Thoracic aorta (tissue), 2 donors: Measurements from ENCODE around the gene RNF157. TPM values are rescaled to one million over a fixed set of nuclear protein-coding genes. Genes with fewer than 3 reads are reported as not detected.

Source experiments
- ATAC-seq: fragments of 150-250 bp; one replicate; pipeline ENCODE4 v1.8.0; 2017; ENCODE audit warnings: low read depth; ENCODE audit not compliant: insufficient number of reproducible peaks, low FRiP score
- DNase-seq: peaks from one replicate; pipeline ENCODE4 v3.0.0-alpha.2; 2020; ENCODE audit warnings: low spot score
- H3K27ac ChIP-seq, 2 donors: fragments of 200-600 bp; sonication (generic); 1 replicate in 1 of 2; 2 replicates in 1 of 2; pipeline ENCODE4 v1.5.1; 2016; ENCODE audit warnings: mild to moderate bottlenecking in 2 of 2, moderate library complexity in 2 of 2
- H3K27me3 ChIP-seq: fragments of 200-600 bp; sonication (generic); replicated peaks from 2 replicates; pipeline ENCODE4 v1.6.0; 2016; ENCODE audit warnings: mild to moderate bottlenecking; ENCODE audit not compliant: insufficient read depth
- H3K36me3 ChIP-seq: fragments of 200-600 bp; sonication (generic); one replicate; pipeline ENCODE4 v1.5.1; 2016
- H3K4me1 ChIP-seq, 2 donors: fragments of 200-600 bp; sonication (generic); 1 replicate in 1 of 2; 2 replicates in 1 of 2; pipeline versions ENCODE4 v1.5.1 to v1.6.0; 2016; ENCODE audit warnings: low read depth in 2 of 2, mild to moderate bottlenecking in 1 of 2; ENCODE audit not compliant: control insufficient read depth in 1 of 2
- H3K4me3 ChIP-seq: fragments of 200-600 bp; sonication (generic); 2 replicates; pipeline ENCODE4 v1.5.1; 2016; ENCODE audit warnings: mild to moderate bottlenecking
- H3K9me3 ChIP-seq: fragments of 200-600 bp; sonication (generic); 2 replicates; pipeline ENCODE4 v1.5.1; 2016
- total RNA-seq, 2 donors: library from RNA; depleted of rRNA; stranded (reverse); fragments of >200 nt; gene quantifications; one replicate each; pipeline versions ENCODE4 v1.1.0 to v1.2.3, GENCODE V29; 2016
- TF ChIP-seq, protein P1 (sequence below): fragments of 200-600 bp; sonication (generic); IDR thresholded peaks from one replicate; pipeline ENCODE4 v1.5.1; 2019; ENCODE audit warnings: antibody characterized with exemption

Gene RNF157
- total RNA-seq: 1 to 10 TPM in 1 of 2 donors, under 1 TPM in 1; 0.41 to 1.9 TPM

DNA sequence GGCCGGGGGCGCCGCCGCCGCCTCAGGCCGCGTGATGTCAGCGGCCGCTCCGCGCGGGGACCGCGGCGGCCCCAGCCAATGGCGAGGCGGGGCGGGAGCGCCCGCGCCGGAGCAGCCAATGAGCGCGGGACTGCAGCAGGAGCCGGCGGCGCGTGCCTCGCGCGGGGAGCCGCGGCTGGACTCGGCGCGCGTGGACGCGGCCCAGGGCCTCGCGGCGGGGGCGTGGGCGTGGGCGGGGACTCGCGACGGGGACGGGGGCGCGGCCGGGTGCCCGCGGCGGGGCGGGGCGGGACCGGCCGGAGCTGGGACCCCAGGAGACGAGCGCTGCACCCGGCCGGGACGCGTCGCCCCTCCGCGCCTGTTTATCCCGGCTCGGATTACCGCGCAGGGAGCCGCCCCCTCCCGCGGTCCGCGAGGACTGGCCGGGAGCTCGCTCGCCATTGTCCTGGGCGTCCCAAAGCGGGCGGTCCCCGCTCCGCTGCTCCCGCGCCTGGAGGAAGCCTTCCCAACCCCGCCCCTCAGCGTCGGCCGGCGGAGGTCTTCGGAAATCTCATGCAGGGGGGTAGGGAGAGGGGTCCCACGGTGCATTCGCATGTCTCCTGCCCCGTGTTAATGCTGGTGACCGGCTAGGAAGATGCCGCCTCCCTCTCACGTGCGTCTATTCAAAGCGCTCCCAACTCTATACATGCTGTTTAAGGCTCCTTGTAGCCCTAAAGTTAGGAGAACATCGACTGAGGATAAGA is at the start of gene RNF157:
RNF157 (minus strand) TSS at position 33 of the 743 bp plus-strand sequence. CDS start 253 bp downstream, outside the sequence.
- H3K27me3 ChIP-seq: no peaks in the 10 kb centered on the region
- peaks cover 9 to 18% of the 10 kb centered on the region in 2 donors for H3K4me1 ChIP-seq
- DNase-seq: no peak
- peak within 1 kb of the TSS; percentile 83 for H3K4me3 ChIP-seq
- no peak within 1 kb of the TSS for H3K27ac ChIP-seq
- ATAC-seq: peak; percentile 58
- no peaks in the 10 kb centered on the region for H3K9me3 ChIP-seq
- no peaks in the 10 kb centered on the region for H3K36me3 ChIP-seq
- TF ChIP-seq, protein P1, sequence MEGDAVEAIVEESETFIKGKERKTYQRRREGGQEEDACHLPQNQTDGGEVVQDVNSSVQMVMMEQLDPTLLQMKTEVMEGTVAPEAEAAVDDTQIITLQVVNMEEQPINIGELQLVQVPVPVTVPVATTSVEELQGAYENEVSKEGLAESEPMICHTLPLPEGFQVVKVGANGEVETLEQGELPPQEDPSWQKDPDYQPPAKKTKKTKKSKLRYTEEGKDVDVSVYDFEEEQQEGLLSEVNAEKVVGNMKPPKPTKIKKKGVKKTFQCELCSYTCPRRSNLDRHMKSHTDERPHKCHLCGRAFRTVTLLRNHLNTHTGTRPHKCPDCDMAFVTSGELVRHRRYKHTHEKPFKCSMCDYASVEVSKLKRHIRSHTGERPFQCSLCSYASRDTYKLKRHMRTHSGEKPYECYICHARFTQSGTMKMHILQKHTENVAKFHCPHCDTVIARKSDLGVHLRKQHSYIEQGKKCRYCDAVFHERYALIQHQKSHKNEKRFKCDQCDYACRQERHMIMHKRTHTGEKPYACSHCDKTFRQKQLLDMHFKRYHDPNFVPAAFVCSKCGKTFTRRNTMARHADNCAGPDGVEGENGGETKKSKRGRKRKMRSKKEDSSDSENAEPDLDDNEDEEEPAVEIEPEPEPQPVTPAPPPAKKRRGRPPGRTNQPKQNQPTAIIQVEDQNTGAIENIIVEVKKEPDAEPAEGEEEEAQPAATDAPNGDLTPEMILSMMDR: no peak

DNA sequence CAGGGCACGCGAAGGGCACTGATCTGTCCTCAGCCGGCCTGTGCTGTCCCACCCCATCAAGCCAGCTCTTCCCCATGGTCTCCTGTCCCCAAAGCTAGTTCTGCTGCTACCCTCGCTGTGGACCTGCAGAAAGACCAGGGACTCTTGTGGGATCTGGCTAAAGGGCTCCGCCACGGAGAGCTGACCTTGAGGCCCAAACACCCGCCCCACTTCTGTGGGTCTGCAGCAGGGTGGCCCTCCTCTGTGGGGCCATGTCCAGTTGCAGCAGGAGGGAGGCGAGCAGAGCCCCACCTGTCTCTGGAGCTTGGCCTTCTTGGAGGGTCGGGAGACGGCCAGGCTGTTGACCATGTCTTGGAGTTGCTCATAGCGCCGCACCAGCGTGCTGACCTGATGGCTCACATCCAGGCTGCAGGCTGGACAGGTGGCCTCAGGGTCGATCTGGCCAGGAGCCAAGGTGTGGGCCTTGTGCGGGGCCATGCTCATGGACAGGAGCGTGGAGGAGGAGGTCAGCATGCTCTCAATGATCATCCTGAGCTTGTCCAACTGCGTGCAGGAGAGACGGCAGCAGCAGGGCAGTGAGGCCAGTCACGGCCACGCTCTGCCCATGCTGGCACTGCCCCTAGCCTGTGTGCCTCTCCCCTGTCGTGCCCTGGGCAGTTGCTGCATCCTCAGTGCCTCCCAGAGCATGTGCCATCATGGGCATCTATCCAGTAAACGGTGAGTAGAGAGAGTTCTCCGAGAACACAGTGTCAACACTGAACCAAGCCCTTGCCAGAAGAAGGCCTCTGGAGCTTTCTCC is 41.5 kb upstream of the RNF157 start:
- ATAC-seq: no peak
- no peak overlapping the region for H3K27ac ChIP-seq

DNA sequence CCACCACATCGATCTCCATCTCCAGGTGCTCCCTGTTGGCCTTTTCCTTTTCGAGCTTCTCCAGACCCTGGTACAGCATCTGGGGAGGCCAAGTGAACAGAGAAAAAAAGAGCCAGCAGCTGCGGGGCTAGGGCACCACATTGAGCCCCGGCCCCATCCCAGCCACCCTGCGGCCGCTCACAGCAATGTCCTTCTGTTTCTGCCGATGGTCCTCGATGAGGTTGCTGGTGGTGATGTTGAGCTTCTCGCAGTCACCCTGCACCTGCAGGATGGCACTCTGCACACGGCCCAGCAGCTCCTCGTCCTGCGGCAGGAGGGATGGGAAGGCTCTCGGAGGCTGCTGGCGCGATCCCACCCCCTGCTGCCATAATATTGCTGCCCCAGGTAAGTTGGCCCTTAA is 40.4 kb upstream of the RNF157 start:
- ATAC-seq: no peak
- TF ChIP-seq, protein P1: no peak

More for the DNA sequence above, 41.5 kb upstream of the RNF157 start:
- H3K4me1 ChIP-seq: peaks cover 0 to 4% of the 10 kb centered on the region in 2 donors
- DNase-seq: no peak
- H3K36me3 ChIP-seq: no peaks in the 10 kb centered on the region
- no peaks in the 10 kb centered on the region for H3K9me3 ChIP-seq
- no peaks in the 10 kb centered on the region for H3K27me3 ChIP-seq
- TF ChIP-seq, protein P1: no peak
- no peak overlapping the region for H3K4me3 ChIP-seq

DNA sequence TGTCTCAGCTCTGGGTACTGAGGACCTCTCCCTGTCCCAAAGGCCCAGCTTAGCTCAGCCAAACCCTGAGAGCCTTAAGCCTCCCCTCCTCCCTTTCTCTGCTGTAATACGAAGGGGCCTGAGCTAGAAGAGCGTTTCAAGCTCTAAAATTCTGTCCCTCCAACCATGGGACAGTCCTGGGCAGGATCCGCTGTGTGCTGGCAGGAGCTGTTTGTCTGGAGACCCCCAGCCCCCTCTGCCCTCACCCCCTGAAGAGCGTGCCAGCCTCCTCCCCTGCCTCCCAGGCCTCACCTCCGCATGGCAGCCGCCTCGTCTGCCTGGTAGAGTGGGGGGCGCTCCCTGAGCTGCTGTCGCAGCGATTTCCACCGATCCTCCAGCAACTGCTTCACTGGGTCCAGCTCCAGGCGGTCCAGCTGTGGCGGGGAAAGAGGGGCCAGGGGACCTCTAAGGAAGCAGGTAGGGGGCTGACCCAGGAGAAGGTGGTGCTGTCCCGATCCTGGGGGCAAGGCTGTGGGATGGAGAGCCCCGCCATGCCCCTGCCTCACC is 39.5 kb upstream of the RNF157 start:
- TF ChIP-seq, protein P1: no peak
- Histone ChIP-seq H3K27ac (no peak overlapping the region), H3K4me1 (peaks cover 0 to 4% of the 10 kb centered on the region in 2 donors), H3K4me3 (no peak overlapping the region), H3K36me3 (no peaks in the 10 kb centered on the region), H3K27me3 (no peaks in the 10 kb centered on the region), H3K9me3 (no peaks in the 10 kb centered on the region)
- ATAC-seq (no peak), DNase-seq (no peak)

More for the DNA sequence above, 40.4 kb upstream of the RNF157 start:
- Histone ChIP-seq H3K27ac (no peak overlapping the region), H3K36me3 (no peaks in the 10 kb centered on the region), H3K9me3 (no peaks in the 10 kb centered on the region), H3K4me3 (no peak overlapping the region), H3K4me1 (peaks cover 0 to 4% of the 10 kb centered on the region in 2 donors), H3K27me3 (no peaks in the 10 kb centered on the region)
- no peak for DNase-seq
